ENCODE measurements around the gene STK32C.

Gene STK32C

DNA sequence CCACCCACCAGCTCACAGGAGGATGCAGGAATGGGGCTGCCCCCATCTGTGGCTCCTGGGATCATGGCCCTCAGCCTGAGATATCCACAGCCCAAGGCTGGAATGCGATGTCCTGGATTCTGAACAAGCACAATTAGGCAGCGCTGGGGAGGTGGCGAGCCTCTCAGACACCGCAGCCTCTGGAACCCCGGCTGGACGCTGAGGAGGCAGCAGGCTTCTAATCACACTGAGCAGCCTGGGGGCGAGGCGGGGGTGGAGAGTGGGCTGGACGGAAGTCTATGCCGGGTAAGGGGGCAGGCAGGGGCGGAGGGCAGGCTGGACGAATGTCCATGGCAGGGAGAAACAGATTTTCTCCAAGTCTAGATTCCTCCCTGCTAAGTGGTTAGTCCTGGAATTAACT is 64.6 kb downstream of the STK32C start:
- DNase-seq (ENCODE audit: low spot score): no peak
- TF ChIP-seq, protein P1, sequence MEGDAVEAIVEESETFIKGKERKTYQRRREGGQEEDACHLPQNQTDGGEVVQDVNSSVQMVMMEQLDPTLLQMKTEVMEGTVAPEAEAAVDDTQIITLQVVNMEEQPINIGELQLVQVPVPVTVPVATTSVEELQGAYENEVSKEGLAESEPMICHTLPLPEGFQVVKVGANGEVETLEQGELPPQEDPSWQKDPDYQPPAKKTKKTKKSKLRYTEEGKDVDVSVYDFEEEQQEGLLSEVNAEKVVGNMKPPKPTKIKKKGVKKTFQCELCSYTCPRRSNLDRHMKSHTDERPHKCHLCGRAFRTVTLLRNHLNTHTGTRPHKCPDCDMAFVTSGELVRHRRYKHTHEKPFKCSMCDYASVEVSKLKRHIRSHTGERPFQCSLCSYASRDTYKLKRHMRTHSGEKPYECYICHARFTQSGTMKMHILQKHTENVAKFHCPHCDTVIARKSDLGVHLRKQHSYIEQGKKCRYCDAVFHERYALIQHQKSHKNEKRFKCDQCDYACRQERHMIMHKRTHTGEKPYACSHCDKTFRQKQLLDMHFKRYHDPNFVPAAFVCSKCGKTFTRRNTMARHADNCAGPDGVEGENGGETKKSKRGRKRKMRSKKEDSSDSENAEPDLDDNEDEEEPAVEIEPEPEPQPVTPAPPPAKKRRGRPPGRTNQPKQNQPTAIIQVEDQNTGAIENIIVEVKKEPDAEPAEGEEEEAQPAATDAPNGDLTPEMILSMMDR (IDR thresholded peaks at IDR 0.05; ENCODE audit: borderline replicate concordance, control extremely low read depth, extremely low read depth, insufficient read depth, missing control alignments): no peak
- in situ Hi-C loops (cut with MboI; ENCODE audit: low sequenced_read_pairs, unreplicated experiment): no loop called here

DNA sequence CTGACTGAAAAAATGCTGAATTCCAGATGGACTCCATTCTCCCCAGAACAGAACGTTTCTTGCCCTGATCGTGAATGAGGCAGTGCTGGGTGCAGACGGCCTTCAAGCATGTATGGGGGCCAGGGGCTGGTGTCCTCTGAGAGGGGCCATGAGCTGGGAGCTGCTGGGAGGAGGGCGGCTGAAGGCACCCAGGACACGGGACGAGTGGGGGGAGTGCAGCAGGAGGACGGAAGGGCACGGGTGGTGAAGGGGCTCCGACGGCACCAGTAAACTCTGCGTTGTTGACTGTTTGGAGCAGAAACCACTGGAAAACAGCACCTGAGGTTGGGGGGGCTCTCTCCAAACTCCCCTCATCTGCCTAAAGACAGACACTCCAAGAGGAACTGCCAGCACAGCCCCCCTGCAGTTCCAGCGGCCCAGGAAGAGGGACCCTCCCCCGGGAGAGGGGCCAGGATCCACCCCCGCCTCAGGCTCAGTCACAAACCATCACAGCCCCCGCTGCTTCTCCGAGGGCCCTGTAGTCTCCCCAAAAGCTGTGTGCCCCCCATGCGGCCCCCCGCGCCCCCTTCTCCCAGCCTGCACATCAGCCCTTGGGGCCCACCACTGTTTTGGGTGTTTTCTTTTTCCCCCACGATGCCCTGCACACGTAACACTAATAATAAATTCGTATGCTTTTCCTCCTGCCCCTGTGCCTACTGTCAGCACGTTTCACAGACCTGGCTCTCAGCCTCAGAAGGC is 65.5 kb downstream of the STK32C start:
- TF ChIP-seq, protein P1 (IDR thresholded peaks at IDR 0.05; ENCODE audit: borderline replicate concordance, control extremely low read depth, extremely low read depth, insufficient read depth, missing control alignments): no peak
- in situ Hi-C loops (cut with MboI; ENCODE audit: low sequenced_read_pairs, unreplicated experiment): no loop called here
- DNase-seq (ENCODE audit: low spot score): no peak

DNA sequence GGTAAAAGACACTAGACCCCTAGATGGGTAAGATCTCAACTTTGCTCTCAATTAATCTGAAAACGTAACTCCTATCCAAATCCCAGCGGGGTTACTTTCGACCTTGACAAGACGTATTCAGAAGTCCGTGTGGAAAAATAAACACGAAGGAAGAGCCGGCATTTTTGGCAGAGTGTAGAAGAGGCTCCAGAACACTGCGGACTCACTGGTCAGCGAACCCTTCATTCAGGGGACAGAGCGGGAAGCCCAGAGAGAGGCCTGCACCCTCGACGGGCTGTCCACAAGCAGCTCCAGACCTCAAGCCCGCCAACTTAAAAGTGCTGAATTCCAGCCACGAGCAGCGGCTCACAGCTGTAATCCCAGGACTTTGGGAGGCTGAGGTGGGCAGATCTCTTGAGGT is 66.3 kb downstream of the STK32C start:
- DNase-seq (ENCODE audit: low spot score): no peak
- in situ Hi-C loops (cut with MboI; ENCODE audit: low sequenced_read_pairs, unreplicated experiment): no loop called here
- TF ChIP-seq, protein P1 (IDR thresholded peaks at IDR 0.05; ENCODE audit: borderline replicate concordance, control extremely low read depth, extremely low read depth, insufficient read depth, missing control alignments): no peak

DNA sequence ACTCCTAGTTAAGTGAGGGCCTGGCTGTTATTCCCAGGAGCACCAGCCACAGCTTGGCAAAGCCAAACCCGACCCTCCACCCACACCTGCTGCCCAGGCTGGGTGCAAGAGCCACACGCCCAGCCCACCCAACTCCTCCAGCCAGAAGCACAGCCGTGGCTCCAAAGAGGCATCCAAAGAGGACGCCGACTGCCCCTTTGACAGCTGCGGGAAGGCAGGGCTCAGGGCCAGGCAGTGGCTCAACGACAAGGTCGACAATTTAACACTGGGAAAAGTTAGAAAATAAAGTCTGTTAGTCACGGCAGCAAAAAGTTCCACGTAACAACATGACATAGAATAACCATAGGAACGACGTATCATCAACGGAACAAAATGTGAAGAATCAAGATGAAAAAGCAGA is 66.7 kb downstream of the STK32C start:
- in situ Hi-C loops (cut with MboI; ENCODE audit: low sequenced_read_pairs, unreplicated experiment): no loop called here
- TF ChIP-seq, protein P1 (IDR thresholded peaks at IDR 0.05; ENCODE audit: borderline replicate concordance, control extremely low read depth, extremely low read depth, insufficient read depth, missing control alignments): no peak
- no peak for DNase-seq (ENCODE audit: low spot score)

DNA sequence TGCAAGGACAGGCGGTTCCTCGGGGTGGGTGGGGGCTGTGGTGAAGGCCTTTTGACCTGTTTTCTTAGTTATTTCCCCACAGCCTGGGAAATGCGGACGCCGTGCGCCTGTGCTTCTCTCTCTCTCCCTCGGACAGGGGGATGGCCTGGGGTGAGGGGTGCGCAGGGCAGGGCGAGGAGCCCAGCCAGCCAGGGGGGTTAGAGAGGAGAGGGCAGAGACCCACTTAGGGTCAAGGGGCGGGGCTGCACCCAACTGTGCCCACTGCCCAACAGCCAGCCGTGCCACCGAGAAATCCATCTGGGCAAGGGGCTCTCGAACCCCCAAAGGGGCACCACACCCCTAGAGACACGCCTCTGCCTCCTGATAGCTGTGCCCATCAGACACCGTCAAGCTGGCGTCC is 67.2 kb downstream of the STK32C start:
- TF ChIP-seq, protein P1 (IDR thresholded peaks at IDR 0.05; ENCODE audit: borderline replicate concordance, control extremely low read depth, extremely low read depth, insufficient read depth, missing control alignments): no peak
- in situ Hi-C loops (cut with MboI; ENCODE audit: low sequenced_read_pairs, unreplicated experiment): no loop called here
- DNase-seq (ENCODE audit: low spot score): no peak

DNA sequence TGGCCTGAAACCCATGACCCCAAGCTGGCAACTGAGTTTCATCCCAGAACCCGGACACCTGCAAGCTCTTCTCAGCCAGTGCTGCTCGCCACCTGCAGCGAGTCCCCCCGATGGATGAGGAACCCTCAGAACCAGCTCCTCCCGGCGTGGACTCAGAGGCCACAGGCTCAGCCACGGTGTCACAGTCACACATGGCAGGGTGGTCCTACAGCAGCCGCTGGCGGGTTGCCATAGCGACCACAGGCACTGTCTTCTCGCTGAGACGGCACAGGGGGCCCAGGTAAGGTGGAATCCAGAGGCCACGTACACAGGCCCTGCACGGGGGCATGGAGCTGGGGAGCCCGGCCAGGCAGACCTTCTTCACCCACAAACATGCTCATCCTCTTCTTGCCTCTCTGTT is 67.6 kb downstream of the STK32C start:
- DNase-seq (ENCODE audit: low spot score): no peak
- TF ChIP-seq, protein P1 (IDR thresholded peaks at IDR 0.05; ENCODE audit: borderline replicate concordance, control extremely low read depth, extremely low read depth, insufficient read depth, missing control alignments): no peak
- in situ Hi-C loops (cut with MboI; ENCODE audit: low sequenced_read_pairs, unreplicated experiment): no loop called here

All from GM13976 (cell line).